GM23338 (cell line): ENCODE data around the gene VPS37C. TPM values are rescaled to one million over a fixed set of nuclear protein-coding genes. Genes with fewer than 3 reads are reported as not detected.

Experiments
- ATAC-seq: fragments of 200-7000 bp; cut with Tn5 transposase; 3 replicates; pipeline ENCODE4 v1.9.1; 2020
- DNase-seq: peaks from one replicate; pipeline ENCODE4 v3.0.0-alpha.2; 2015; ENCODE audit warnings: low spot score
- H2AFZ ChIP-seq: fragments of 200-600 bp; sonication (generic); 2 replicates; pipeline ENCODE4 v1.8.0; 2016; ENCODE audit warnings: antibody characterized with exemption, mild to moderate bottlenecking, moderate library complexity
- H3F3A ChIP-seq: fragments of 200-600 bp; sonication (generic); replicated peaks from 2 replicates; pipeline ENCODE4 v1.8.0; 2017; ENCODE audit warnings: antibody characterized with exemption, mixed run types, low read depth
- H3K27ac ChIP-seq: fragments of 200-600 bp; sonication (generic); 2 replicates; pipeline ENCODE4 v1.6.1; 2016; ENCODE audit warnings: low read depth
- H3K27me3 ChIP-seq: fragments of 200-600 bp; sonication (generic); 2 replicates; pipeline ENCODE4 v1.8.0; 2016; ENCODE audit warnings: mild to moderate bottlenecking, mixed run types, moderate library complexity; ENCODE audit not compliant: insufficient read depth
- H3K36me3 ChIP-seq: fragments of 200-600 bp; sonication (generic); 2 replicates; pipeline ENCODE4 v1.8.0; 2016; ENCODE audit warnings: mild to moderate bottlenecking; ENCODE audit not compliant: insufficient read depth
- H3K4me1 ChIP-seq: fragments of 200-600 bp; sonication (generic); 2 replicates; pipeline ENCODE4 v1.8.0; 2016; ENCODE audit warnings: mild to moderate bottlenecking, moderate library complexity; ENCODE audit not compliant: insufficient read depth
- H3K4me2 ChIP-seq: fragments of 200-600 bp; sonication (generic); 2 replicates; pipeline ENCODE4 v1.7.1; 2017; ENCODE audit warnings: mixed run types
- H3K4me3 ChIP-seq: fragments of 200-600 bp; sonication (generic); 2 replicates; pipeline ENCODE4 v1.6.1; 2016; ENCODE audit warnings: mixed run types
- H3K79me2 ChIP-seq: fragments of 200-600 bp; sonication (generic); replicated peaks from 2 replicates; pipeline ENCODE4 v1.8.0; 2017; ENCODE audit warnings: mild to moderate bottlenecking; ENCODE audit not compliant: insufficient read depth
- H3K9me2 ChIP-seq: fragments of 200-600 bp; sonication (generic); 2 replicates; pipeline ENCODE4 v1.8.0; 2017; ENCODE audit not compliant: insufficient read depth
- H4K20me1 ChIP-seq: fragments of 200-600 bp; sonication (generic); replicated peaks from 2 replicates; pipeline ENCODE4 v1.8.0; 2017; ENCODE audit warnings: mild to moderate bottlenecking; ENCODE audit not compliant: insufficient read depth
- H3K27ac Mint-ChIP-seq: 2 replicates; pipeline ENCODE4 v1.8.0; 2020; ENCODE audit warnings: inconsistent platforms, mild to moderate bottlenecking, moderate library complexity, mixed read lengths
- H3K27me3 Mint-ChIP-seq: 3 replicates; pipeline ENCODE4 v1.8.0; 2022; ENCODE audit warnings: low read depth, mild to moderate bottlenecking, moderate library complexity, mixed read lengths, inconsistent platforms; ENCODE audit not compliant: insufficient read depth, poor library complexity
- H3K36me3 Mint-ChIP-seq: 3 replicates; pipeline ENCODE4 v1.8.0; 2021; ENCODE audit warnings: low read depth, mild to moderate bottlenecking, inconsistent platforms, moderate library complexity, mixed read lengths
- H3K4me1 Mint-ChIP-seq: 3 replicates; pipeline ENCODE4 v1.8.0; 2020; ENCODE audit warnings: mild to moderate bottlenecking, inconsistent platforms, mixed read lengths
- H3K4me3 Mint-ChIP-seq: 3 replicates; pipeline ENCODE4 v1.8.0; 2021; ENCODE audit warnings: moderate library complexity, mild to moderate bottlenecking, inconsistent platforms, mixed read lengths
- H3K9me3 Mint-ChIP-seq: 3 replicates; pipeline ENCODE4 v1.8.0; 2020; ENCODE audit warnings: moderate library complexity, mild to moderate bottlenecking, inconsistent platforms, mixed read lengths
- CREB1 ChIP-seq: fragments of 250-450 bp; sonication (Bioruptor Pico); IDR thresholded peaks from 2 replicates; pipeline ENCODE4 v1.5.0; 2020; ENCODE audit warnings: low read depth, mild to moderate bottlenecking, moderate library complexity
- CTCF ChIP-seq, 2 experiments: fragments of 200-600 bp in 1 of 2; sonication (generic) in 1 of 2; conservative IDR thresholded peaks; 2 replicates each; pipeline versions ENCODE4 v1.5.1 to v1.6.1; 2016 to 2017; ENCODE audit warnings: antibody characterized with exemption in 2 of 2, low read depth in 2 of 2, mild to moderate bottlenecking in 2 of 2, moderate library complexity in 1 of 2
- EZH2 ChIP-seq: fragments of 200-600 bp; sonication (generic); IDR thresholded peaks from one replicate; pipeline ENCODE4 v1.8.0; 2017; ENCODE audit warnings: antibody characterized with exemption, mild to moderate bottlenecking, low read depth; ENCODE audit not compliant: unreplicated experiment
- EZH2phosphoT487 ChIP-seq: fragments of 200-600 bp; sonication (generic); IDR thresholded peaks from one replicate; pipeline ENCODE4 v1.8.1; 2018; ENCODE audit warnings: antibody characterized with exemption; ENCODE audit not compliant: unreplicated experiment
- JUNB ChIP-seq: IDR thresholded peaks from one replicate; pipeline ENCODE4 v1.6.1; 2016; ENCODE audit warnings: antibody characterized with exemption; ENCODE audit not compliant: unreplicated experiment
- NANOG ChIP-seq: IDR thresholded peaks from 2 replicates; pipeline ENCODE4 v1.6.1; 2016; ENCODE audit warnings: antibody characterized with exemption, borderline replicate concordance
- POLR2AphosphoS5 ChIP-seq: IDR thresholded peaks from 2 replicates; pipeline ENCODE4 v1.6.1; 2016; ENCODE audit warnings: antibody characterized with exemption, low read depth
- REST ChIP-seq: IDR thresholded peaks from one replicate; pipeline ENCODE4 v1.6.1; 2018; ENCODE audit warnings: antibody characterized with exemption; ENCODE audit not compliant: unreplicated experiment
- STAT1 ChIP-seq: IDR thresholded peaks from one replicate; pipeline ENCODE4 v1.6.1; 2016; ENCODE audit warnings: antibody characterized with exemption; ENCODE audit not compliant: unreplicated experiment
- ZNF331 ChIP-seq: fragments of 250-450 bp; sonication (Bioruptor Pico); IDR thresholded peaks from 2 replicates; pipeline ENCODE4 v1.5.0; 2020; ENCODE audit warnings: low read depth, mild to moderate bottlenecking, moderate library complexity
- ZNF462 ChIP-seq: fragments of 250-450 bp; sonication (Bioruptor Pico); IDR thresholded peaks from 2 replicates; pipeline ENCODE4 v1.5.0; 2020; ENCODE audit warnings: mild to moderate bottlenecking, moderate library complexity
- polyA plus RNA-seq: library from polyadenylated mRNA; unstranded; fragments of >200 nt; fragmentation: Nextera tagmentation; extraction: Ambion mirVana; gene quantifications from 2 replicates; pipeline ENCODE4 v1.2.1, GENCODE V29; 2016
- total RNA-seq: library from RNA; depleted of rRNA; stranded (reverse); fragments of >200 nt; shearing (Covaris generic); gene quantifications from 2 replicates; pipeline ENCODE4 v1.2.3, GENCODE V29; 2014
- TF ChIP-seq, protein P1 (sequence below): IDR thresholded peaks from 2 replicates; pipeline ENCODE4 v1.6.1; 2016; ENCODE audit warnings: antibody characterized with exemption

VPS37C gene
- total and polyA plus RNA-seq, 2 experiments from 2014 or later = 8.8 to 19.4 TPM

- H3K4me1 ChIP-seq = no peaks in the 10 kb centered on the region
- H3K4me1 Mint-ChIP-seq = no peaks in the 10 kb centered on the region
- no peak overlapping the region for H3K27ac ChIP-seq
- H3K9me3 Mint-ChIP-seq = no peaks in the 10 kb centered on the region
- no peak overlapping the region for H2AFZ ChIP-seq
- no peaks in the 10 kb centered on the region for H3F3A ChIP-seq
- no peaks in the 10 kb centered on the region for H3K9me2 ChIP-seq
- TF ChIP-seq JUNB = no peak
- TF ChIP-seq ZNF331 = no peak
- no peak for TF ChIP-seq EZH2
- no peak for TF ChIP-seq POLR2AphosphoS5
- no peak for TF ChIP-seq NANOG
- no peak for TF ChIP-seq REST
- no peak for TF ChIP-seq CREB1 (CRISPR knock-in tag)
- TF ChIP-seq EZH2phosphoT487 = no peak
- TF ChIP-seq CTCF (conservative IDR thresholded peaks at IDR 0.05; ENCODE audit: low read depth in 2 of 2) = no peak
- TF ChIP-seq, protein P1, sequence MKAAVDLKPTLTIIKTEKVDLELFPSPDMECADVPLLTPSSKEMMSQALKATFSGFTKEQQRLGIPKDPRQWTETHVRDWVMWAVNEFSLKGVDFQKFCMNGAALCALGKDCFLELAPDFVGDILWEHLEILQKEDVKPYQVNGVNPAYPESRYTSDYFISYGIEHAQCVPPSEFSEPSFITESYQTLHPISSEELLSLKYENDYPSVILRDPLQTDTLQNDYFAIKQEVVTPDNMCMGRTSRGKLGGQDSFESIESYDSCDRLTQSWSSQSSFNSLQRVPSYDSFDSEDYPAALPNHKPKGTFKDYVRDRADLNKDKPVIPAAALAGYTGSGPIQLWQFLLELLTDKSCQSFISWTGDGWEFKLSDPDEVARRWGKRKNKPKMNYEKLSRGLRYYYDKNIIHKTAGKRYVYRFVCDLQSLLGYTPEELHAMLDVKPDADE = no peak
- no peak for TF ChIP-seq STAT1
- TF ChIP-seq ZNF462 = no peak
- ATAC-seq (0 out of 3 replicates have a peak, but pooled peaks have one; percentile 19), DNase-seq (no peak)
- no peaks in the 10 kb centered on the region for H4K20me1 ChIP-seq
- no peaks in the 10 kb centered on the region for H3K36me3 ChIP-seq
- no peaks in the 10 kb centered on the region for H3K79me2 ChIP-seq
- H3K27me3 ChIP-seq = no peaks in the 10 kb centered on the region
- H3K36me3 Mint-ChIP-seq = no peaks in the 10 kb centered on the region
- H3K4me3 ChIP-seq = no peak overlapping the region
- no peak overlapping the region for H3K27ac Mint-ChIP-seq
- H3K4me2 ChIP-seq = no peak overlapping the region
- H3K27me3 Mint-ChIP-seq = peaks cover 6% of the 10 kb centered on the region
- H3K4me3 Mint-ChIP-seq = no peak overlapping the region
Observed at GRCh38 chr11:61115498-61116224, 45.6 kb downstream of the VPS37C start.
